Measurements from ENCODE around the gene TSFM.

Gene TSFM

DNA sequence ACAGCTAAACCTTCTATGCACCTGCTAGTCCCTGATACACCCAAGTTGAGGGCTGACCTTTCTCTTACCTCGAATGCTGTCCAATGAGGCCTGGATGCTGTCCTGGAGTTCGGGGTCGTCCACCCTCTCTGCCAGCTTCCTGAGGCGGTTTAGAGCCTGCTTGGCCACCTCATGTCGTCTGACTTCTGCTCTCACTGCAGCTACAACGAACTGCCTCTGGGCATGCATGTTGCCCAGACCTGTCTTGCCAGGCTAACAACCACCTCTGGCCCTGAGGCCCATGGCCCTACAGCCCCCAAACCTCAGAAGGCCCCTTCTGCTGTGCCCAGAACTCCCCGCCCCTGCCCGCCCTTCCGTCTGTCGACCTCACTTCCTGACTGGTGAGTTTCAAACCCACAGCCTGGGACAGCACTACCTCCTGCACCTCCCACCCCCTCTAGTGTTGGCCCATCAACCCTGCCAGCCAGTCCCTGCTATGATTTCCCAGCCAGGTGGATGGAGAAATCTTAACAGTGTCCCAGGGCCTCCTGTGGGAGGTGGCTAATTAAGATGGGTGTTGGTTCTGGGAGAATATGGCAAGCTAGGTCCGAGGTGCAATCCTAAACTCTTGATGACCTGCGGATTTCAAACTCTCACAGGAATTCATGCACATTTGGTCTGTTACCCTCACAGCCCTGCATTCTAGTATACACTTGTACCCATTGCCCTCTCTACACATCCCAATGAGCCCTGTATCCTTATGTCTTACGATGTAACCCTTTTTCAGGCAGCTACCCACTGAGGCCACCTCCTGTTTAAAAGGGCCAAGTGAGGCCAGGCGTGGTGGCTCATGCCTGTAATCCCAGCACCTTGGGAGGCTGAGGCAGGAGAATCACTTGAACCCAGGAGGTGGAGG is 40.5 kb upstream of the TSFM start:
- no peak overlapping the region for H3K4me3 ChIP-seq (ENCODE audit: control insufficient read depth, low read depth, low read length)
- DNase-seq (ENCODE audit: low read depth): no peak
- no peak for TF ChIP-seq CTCF (conservative IDR thresholded peaks at IDR 0.05; ENCODE audit: control insufficient read depth, insufficient read depth, low read depth, low read length)

DNA sequence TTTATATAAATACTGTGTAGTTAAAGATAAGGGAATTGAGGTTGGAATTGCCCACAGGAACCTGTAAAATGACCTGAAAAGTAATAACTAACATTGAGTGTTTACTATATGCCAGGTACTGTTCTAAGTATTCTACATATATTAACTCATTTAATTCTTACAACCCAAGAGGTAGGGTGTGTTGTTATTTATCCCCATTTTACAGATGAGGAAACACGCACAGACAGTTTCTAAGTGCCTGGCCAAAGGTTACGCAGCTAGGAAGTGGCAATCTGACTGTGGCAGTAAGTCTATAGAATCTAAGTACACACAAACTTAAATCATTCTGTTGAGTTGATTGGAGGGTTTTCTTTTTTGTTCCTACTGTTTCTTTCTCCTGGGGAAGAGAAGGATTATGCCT is 38.8 kb upstream of the TSFM start:
- H3K4me3 ChIP-seq (ENCODE audit: control insufficient read depth, low read depth, low read length): no peak overlapping the region
- no peak for DNase-seq (ENCODE audit: low read depth)
- no peak for TF ChIP-seq CTCF (conservative IDR thresholded peaks at IDR 0.05; ENCODE audit: control insufficient read depth, insufficient read depth, low read depth, low read length)

DNA sequence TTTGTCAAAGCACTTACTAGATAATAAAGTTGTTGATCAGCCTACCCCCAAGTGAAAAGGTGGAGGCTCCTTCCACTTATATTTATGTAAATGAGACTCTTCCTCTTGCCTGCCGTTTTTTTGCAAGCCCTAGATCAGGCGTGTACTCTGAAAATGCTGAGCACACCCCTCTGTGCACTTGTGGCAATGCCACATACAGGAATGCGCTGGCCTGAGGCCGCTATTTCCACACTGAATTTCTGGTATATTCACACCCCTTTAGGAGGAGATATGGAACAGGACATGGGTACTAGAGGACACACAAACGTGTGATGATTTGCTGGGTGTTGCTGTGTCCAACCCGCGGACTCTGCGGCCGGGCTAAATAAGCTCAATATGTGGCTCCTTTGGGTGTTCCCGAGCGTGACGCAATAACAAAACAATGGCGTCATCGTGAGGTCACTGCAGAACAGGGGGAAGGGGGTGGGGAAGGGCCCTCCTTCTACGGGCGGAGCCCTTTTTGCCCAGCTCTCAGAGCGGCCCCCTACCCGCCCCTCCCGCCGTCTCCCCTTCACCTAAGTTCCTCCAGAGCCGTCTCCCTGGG is 38.3 kb upstream of the TSFM start:
- no peak for TF ChIP-seq CTCF (conservative IDR thresholded peaks at IDR 0.05; ENCODE audit: control insufficient read depth, insufficient read depth, low read depth, low read length)

DNA sequence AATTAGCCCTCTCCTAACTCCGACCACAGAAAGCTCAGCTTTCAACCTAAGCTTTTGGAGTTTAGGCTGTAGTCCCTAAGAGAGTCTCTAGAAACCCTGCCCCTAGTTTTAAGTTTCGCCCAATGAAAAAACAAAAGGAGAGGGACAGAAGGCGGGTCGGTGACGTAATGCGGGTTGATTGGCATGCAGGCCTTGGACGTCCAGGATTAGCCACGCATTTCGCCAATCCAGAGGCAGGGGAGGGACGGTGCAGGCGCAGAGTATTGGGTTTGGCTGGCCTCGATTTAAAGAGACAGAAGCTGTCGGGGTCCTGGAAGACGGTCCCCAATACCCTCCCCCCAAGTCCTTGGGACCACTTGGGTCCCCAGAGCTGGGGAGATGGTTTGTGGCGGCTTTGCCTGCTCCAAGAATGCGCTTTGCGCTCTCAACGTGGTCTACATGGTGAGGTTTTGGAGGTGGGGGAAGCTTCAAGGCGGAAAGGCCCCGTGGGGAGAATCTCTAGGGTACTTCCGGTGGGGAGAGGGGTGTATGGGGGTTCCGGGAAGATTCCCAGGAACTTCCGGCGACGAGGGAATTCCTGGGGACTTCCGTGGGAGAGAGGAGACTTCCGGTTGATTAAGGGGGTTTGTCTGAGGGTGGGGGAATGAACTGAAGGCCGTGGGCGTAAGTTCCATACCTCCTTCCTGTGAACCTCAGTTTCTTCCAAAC is 37.7 kb upstream of the TSFM start, which contains the start of gene TSPAN31:
Gene TSPAN31, plus strand, starts transcription at position 263 of the 708 bp plus-strand sequence. Its CDS starts 116 bp downstream, at position 379.
- peak within 1 kb of the TSS; percentile 97 for H3K4me3 ChIP-seq (ENCODE audit: control insufficient read depth, low read depth, low read length)
- TF ChIP-seq CTCF (conservative IDR thresholded peaks at IDR 0.05; ENCODE audit: control insufficient read depth, insufficient read depth, low read depth, low read length): no peak
- peak; percentile 99 for DNase-seq (ENCODE audit: low read depth)

More for the DNA sequence above, 38.3 kb upstream of the TSFM start:
- DNase-seq (ENCODE audit: low read depth): peak; percentile 90
- peak overlapping the region; percentile 97 for H3K4me3 ChIP-seq (ENCODE audit: control insufficient read depth, low read depth, low read length)

GRCh38 chr12:57745485-57745881 is 37.1 kb upstream of the TSFM start:
- peak overlapping the region; percentile 97 for H3K4me3 ChIP-seq (ENCODE audit: control insufficient read depth, low read depth, low read length)
- TF ChIP-seq CTCF (conservative IDR thresholded peaks at IDR 0.05; ENCODE audit: control insufficient read depth, insufficient read depth, low read depth, low read length): no peak
- no peak for DNase-seq (ENCODE audit: low read depth)

DNA sequence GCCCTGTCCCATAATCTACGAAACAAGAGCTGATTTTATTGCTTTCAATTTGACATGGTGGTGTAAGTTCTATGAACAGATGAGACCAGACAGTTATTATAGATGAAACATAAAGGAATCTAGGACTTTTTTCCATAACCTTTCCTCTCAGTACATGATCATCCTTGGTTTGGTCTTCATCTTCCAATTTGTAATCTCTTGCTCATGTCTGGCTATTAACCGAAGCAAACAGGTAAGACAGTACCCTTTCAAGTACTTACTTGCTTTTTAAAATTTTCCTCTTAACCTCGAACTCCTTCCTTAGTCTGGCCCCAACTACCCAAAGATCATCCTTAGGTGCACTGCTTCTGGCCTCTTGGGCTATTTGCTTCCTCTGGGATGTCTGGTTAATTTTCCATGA is 36.6 kb upstream of the TSFM start:
- no peak for TF ChIP-seq CTCF (conservative IDR thresholded peaks at IDR 0.05; ENCODE audit: control insufficient read depth, insufficient read depth, low read depth, low read length)
- H3K4me3 ChIP-seq (ENCODE audit: control insufficient read depth, low read depth, low read length): peak overlapping the region; percentile 97

More for the DNA sequence above, 36.6 kb upstream of the TSFM start:
- DNase-seq (ENCODE audit: low read depth): no peak

All from fibroblast of mammary gland (primary cell).